Measurements from ENCODE around the gene FBXO10.

FBXO10 gene

DNA sequence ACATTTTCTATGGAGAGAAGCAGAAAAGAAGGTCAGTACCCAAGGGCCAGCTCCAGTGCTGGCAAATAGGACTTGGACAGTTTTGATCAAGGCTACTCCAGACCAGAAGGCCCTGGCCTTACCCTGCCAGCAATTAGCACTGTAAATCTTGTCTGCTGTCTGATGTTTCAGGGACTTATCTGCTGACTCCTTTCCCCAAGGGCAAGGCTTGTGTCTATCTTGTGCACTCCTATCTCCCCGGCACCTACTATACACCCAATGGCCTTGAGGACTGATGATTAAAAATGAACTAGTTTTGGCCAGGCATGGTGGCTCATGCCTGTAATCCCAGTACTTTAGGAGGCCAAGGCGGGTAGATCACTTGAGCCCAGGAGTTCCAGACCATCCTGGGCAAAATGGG lies 53.2 kb downstream of the FBXO10 start:
- no peak overlapping the region for H3K4me2 ChIP-seq (ENCODE audit: low read length)
- no peaks in the 10 kb centered on the region for H3K79me2 ChIP-seq (ENCODE audit: low read length)
- H3K36me3 ChIP-seq (replicated peaks; ENCODE audit: low read depth, low read length) = peaks cover 3% of the 10 kb centered on the region
- no peaks in the 10 kb centered on the region for H3K4me1 ChIP-seq (ENCODE audit: low read length)
- H4K20me1 ChIP-seq (ENCODE audit: insufficient read depth, low read length) = no peaks in the 10 kb centered on the region
- H3K4me3 ChIP-seq (ENCODE audit: low read length) = no peak overlapping the region
- H2AFZ ChIP-seq (ENCODE audit: low read depth, low read length) = no peak overlapping the region
- H3K9ac ChIP-seq (ENCODE audit: low read length) = no peak overlapping the region
- H3K27ac ChIP-seq (ENCODE audit: low read length) = no peak overlapping the region
- TF ChIP-seq, protein P1, sequence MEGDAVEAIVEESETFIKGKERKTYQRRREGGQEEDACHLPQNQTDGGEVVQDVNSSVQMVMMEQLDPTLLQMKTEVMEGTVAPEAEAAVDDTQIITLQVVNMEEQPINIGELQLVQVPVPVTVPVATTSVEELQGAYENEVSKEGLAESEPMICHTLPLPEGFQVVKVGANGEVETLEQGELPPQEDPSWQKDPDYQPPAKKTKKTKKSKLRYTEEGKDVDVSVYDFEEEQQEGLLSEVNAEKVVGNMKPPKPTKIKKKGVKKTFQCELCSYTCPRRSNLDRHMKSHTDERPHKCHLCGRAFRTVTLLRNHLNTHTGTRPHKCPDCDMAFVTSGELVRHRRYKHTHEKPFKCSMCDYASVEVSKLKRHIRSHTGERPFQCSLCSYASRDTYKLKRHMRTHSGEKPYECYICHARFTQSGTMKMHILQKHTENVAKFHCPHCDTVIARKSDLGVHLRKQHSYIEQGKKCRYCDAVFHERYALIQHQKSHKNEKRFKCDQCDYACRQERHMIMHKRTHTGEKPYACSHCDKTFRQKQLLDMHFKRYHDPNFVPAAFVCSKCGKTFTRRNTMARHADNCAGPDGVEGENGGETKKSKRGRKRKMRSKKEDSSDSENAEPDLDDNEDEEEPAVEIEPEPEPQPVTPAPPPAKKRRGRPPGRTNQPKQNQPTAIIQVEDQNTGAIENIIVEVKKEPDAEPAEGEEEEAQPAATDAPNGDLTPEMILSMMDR (IDR thresholded peaks at IDR 0.05; ENCODE audit: low read depth, low read length) = no peak
- TF ChIP-seq EZH2phosphoT487 (IDR thresholded peaks at IDR 0.05; ENCODE audit: low read depth) = no peak
- H3K9me3 ChIP-seq (ENCODE audit: insufficient read depth, low read length) = no peaks in the 10 kb centered on the region
- H3K27me3 ChIP-seq (ENCODE audit: low read depth, low read length) = no peaks in the 10 kb centered on the region

DNA sequence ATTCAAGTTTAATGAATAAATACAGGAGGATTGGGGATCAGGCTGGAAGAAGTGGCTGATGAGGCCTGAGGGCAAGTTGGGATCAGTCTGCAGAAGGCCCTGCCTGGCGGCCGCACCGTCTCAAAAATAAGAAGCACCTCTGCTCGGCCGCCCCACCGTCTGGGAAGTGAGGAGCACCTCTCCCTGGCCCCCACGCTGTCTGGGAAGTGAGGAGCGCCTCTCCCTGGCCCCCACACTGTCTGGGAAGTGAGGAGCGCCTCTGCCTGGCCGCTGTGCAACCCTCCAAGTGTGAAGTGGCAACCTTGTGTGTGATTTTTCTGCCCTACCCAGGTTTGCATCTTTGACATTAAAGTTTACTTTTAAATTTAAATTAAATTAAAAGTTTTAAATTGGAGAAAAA lies 55.1 kb downstream of the FBXO10 start:
- H3K9ac ChIP-seq (ENCODE audit: low read length) = no peak overlapping the region
- TF ChIP-seq, protein P1 (IDR thresholded peaks at IDR 0.05; ENCODE audit: low read depth, low read length) = no peak
- TF ChIP-seq EZH2phosphoT487 (IDR thresholded peaks at IDR 0.05; ENCODE audit: low read depth) = no peak
- no peak overlapping the region for H3K4me3 ChIP-seq (ENCODE audit: low read length)
- H2AFZ ChIP-seq (ENCODE audit: low read depth, low read length) = no peak overlapping the region
- no peak overlapping the region for H3K27ac ChIP-seq (ENCODE audit: low read length)
- no peak overlapping the region for H3K4me2 ChIP-seq (ENCODE audit: low read length)
- H3K79me2 ChIP-seq (ENCODE audit: low read length) = no peaks in the 10 kb centered on the region
- H4K20me1 ChIP-seq (ENCODE audit: insufficient read depth, low read length) = no peaks in the 10 kb centered on the region
- no peaks in the 10 kb centered on the region for H3K9me3 ChIP-seq (ENCODE audit: insufficient read depth, low read length)
- no peaks in the 10 kb centered on the region for H3K4me1 ChIP-seq (ENCODE audit: low read length)
- H3K27me3 ChIP-seq (ENCODE audit: low read depth, low read length) = no peaks in the 10 kb centered on the region
- peaks cover 3% of the 10 kb centered on the region for H3K36me3 ChIP-seq (replicated peaks; ENCODE audit: low read depth, low read length)

DNA sequence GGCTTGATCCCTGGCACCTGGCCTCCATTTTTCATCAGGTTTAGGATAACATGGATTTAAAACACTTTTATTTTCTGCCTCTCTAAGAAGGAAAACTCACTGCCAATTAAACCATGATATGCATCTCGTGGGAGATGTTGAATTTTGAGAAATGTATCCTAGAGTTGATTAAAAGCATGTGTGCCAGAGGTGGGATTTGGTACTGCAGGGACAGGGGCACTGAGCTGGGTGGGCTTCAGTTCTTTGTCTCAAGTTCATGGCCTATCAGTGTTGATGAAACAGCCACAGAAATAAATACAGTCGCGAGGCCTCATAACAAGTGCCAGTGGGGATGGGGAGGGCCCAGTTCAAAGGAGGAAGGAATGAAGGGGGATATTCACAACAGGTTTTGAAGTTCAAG lies 55.5 kb downstream of the FBXO10 start:
- H3K4me2 ChIP-seq (ENCODE audit: low read length) = no peak overlapping the region
- no peak overlapping the region for H3K4me3 ChIP-seq (ENCODE audit: low read length)
- H3K9me3 ChIP-seq (ENCODE audit: insufficient read depth, low read length) = no peaks in the 10 kb centered on the region
- H3K79me2 ChIP-seq (ENCODE audit: low read length) = no peaks in the 10 kb centered on the region
- H3K36me3 ChIP-seq (replicated peaks; ENCODE audit: low read depth, low read length) = peaks cover 3% of the 10 kb centered on the region
- no peaks in the 10 kb centered on the region for H4K20me1 ChIP-seq (ENCODE audit: insufficient read depth, low read length)
- no peak overlapping the region for H3K9ac ChIP-seq (ENCODE audit: low read length)
- H3K27ac ChIP-seq (ENCODE audit: low read length) = no peak overlapping the region
- H2AFZ ChIP-seq (ENCODE audit: low read depth, low read length) = no peak overlapping the region
- TF ChIP-seq, protein P1 (IDR thresholded peaks at IDR 0.05; ENCODE audit: low read depth, low read length) = no peak
- TF ChIP-seq EZH2phosphoT487 (IDR thresholded peaks at IDR 0.05; ENCODE audit: low read depth) = no peak
- H3K4me1 ChIP-seq (ENCODE audit: low read length) = no peaks in the 10 kb centered on the region
- H3K27me3 ChIP-seq (ENCODE audit: low read depth, low read length) = no peaks in the 10 kb centered on the region

DNA sequence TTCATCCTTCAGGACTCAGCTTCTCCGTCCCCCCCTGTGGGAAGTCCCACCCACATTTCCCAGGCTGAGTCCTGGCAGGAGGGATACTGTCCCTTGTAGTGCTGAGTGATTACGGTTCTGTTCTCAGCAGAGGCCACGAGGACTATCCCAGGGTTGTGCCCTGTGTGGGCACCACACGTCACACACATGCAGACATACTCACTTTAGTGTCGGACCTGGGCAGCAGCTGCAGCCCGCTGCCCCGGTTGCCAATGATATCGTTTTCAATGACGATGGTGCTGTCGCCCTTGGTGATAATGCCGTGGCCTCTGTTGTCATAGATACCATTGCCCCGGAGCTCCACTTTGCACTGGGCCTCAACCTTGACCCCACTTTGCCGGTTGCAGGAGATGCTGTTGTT lies 58.3 kb downstream of the FBXO10 start:
- Histone ChIP-seq H3K36me3 (replicated peaks; ENCODE audit: low read depth, low read length) (no peaks in the 10 kb centered on the region), H3K4me1 (ENCODE audit: low read length) (no peaks in the 10 kb centered on the region), H4K20me1 (ENCODE audit: insufficient read depth, low read length) (no peaks in the 10 kb centered on the region), H3K9me3 (ENCODE audit: insufficient read depth, low read length) (no peaks in the 10 kb centered on the region), H3K27me3 (ENCODE audit: low read depth, low read length) (no peaks in the 10 kb centered on the region), H3K4me2 (ENCODE audit: low read length) (no peak overlapping the region), H3K4me3 (ENCODE audit: low read length) (no peak overlapping the region), H3K27ac (ENCODE audit: low read length) (no peak overlapping the region), H3K9ac (ENCODE audit: low read length) (no peak overlapping the region), H2AFZ (ENCODE audit: low read depth, low read length) (no peak overlapping the region), H3K79me2 (ENCODE audit: low read length) (no peaks in the 10 kb centered on the region)
- TF ChIP-seq, protein P1 (IDR thresholded peaks at IDR 0.05; ENCODE audit: low read depth, low read length) = no peak
- TF ChIP-seq EZH2phosphoT487 (IDR thresholded peaks at IDR 0.05; ENCODE audit: low read depth) = no peak

All from OCI-LY3 (cell line).